CD14-positive monocyte (primary cell): ENCODE data around the gene SEPTIN10. TPM values are rescaled to one million over a fixed set of nuclear protein-coding genes. Genes with fewer than 3 reads are reported as not detected.

Experiments
- DNase-seq, 3 donors: peaks; one replicate each; pipeline ENCODE4 v3.0.0-alpha.2; 2011 to 2022
- H2AFZ ChIP-seq: 2 replicates; pipeline ENCODE4 v1.6.0; 2012; ENCODE audit warnings: mild to moderate bottlenecking, low read depth, low read length, inconsistent platforms; ENCODE audit not compliant: insufficient read depth, poor library complexity, severe bottlenecking
- H3K27ac ChIP-seq, 2 donors: 1 replicate in 1 of 2; 2 replicates in 1 of 2; pipeline ENCODE4 v1.5.1; 2012 to 2013; ENCODE audit warnings: low read length in 2 of 2, control low read depth in 1 of 2, inconsistent platforms in 1 of 2, low read depth in 1 of 2, mild to moderate bottlenecking in 1 of 2
- H3K27me3 ChIP-seq, 2 donors: one replicate each; pipeline versions ENCODE4 v1.6.0 to v1.6.1; 2011 to 2013; ENCODE audit warnings: low read length in 2 of 2; ENCODE audit not compliant: control insufficient read depth in 2 of 2, insufficient read depth in 2 of 2
- H3K36me3 ChIP-seq, 2 donors: replicated peaks in 1 of 2; 1 replicate in 1 of 2; 2 replicates in 1 of 2; pipeline versions ENCODE4 v1.5.1 to v1.6.1; 2012 to 2013; ENCODE audit warnings: low read length in 2 of 2, control low read depth in 1 of 2, inconsistent platforms in 1 of 2, mild to moderate bottlenecking in 1 of 2; ENCODE audit not compliant: insufficient read depth in 2 of 2, control insufficient read depth in 1 of 2
- H3K4me1 ChIP-seq, 2 donors: 1 replicate in 1 of 2; 2 replicates in 1 of 2; pipeline versions ENCODE4 v1.5.1 to v1.6.1; 2012 to 2013; ENCODE audit warnings: low read length in 2 of 2, control low read depth in 1 of 2, inconsistent platforms in 1 of 2, mild to moderate bottlenecking in 1 of 2, moderate library complexity in 1 of 2; ENCODE audit not compliant: insufficient read depth in 2 of 2, control insufficient read depth in 1 of 2
- H3K4me2 ChIP-seq: replicated peaks from 2 replicates; pipeline ENCODE3; 2012; ENCODE audit warnings: low read length, moderate library complexity, mild to moderate bottlenecking; ENCODE audit not compliant: poor library complexity, severe bottlenecking; ENCODE audit errors: extremely low read depth
- H3K4me3 ChIP-seq, 3 experiments: fragments of 200-600 bp in 1 of 3; sonication (generic) in 1 of 3; replicated peaks in 1 of 3; 1 replicate in 2 of 3; 2 replicates in 1 of 3; pipeline ENCODE4 v1.5.1; 2011 to 2013; ENCODE audit warnings: low read length in 3 of 3, mild to moderate bottlenecking in 3 of 3, control low read depth in 2 of 3, low read depth in 2 of 3, inconsistent platforms in 1 of 3, moderate library complexity in 1 of 3
- H3K79me2 ChIP-seq: 2 replicates; pipeline ENCODE4 v1.6.0; 2012; ENCODE audit warnings: mild to moderate bottlenecking, control low read depth, inconsistent platforms, low read length, moderate library complexity; ENCODE audit not compliant: insufficient read depth
- H3K9ac ChIP-seq: 2 replicates; pipeline ENCODE4 v1.6.0; 2017; ENCODE audit warnings: low read length, mild to moderate bottlenecking; ENCODE audit not compliant: insufficient read depth, poor library complexity, severe bottlenecking
- H3K9me3 ChIP-seq, 2 donors: replicated peaks in 1 of 2; 1 replicate in 1 of 2; 2 replicates in 1 of 2; pipeline versions ENCODE4 v1.5.1 to v1.6.1; 2012 to 2013; ENCODE audit warnings: low read length in 2 of 2, control low read depth in 1 of 2; ENCODE audit not compliant: control insufficient read depth in 1 of 2, insufficient read depth in 1 of 2
- H4K20me1 ChIP-seq: 2 replicates; pipeline ENCODE4 v1.6.0; 2012; ENCODE audit warnings: mild to moderate bottlenecking, low read length, control low read depth, moderate library complexity; ENCODE audit not compliant: insufficient read depth
- H3K27ac Mint-ChIP-seq, 7 donors: one replicate each; pipeline ENCODE4 v1.8.0; 2020; ENCODE audit warnings: mild to moderate bottlenecking in 7 of 7, mixed read lengths in 7 of 7, moderate library complexity in 6 of 7, inconsistent platforms in 2 of 7
- H3K27me3 Mint-ChIP-seq, 3 donors: one replicate each; pipeline ENCODE4 v1.8.0; 2021 to 2022; ENCODE audit warnings: low read depth in 3 of 3, mild to moderate bottlenecking in 3 of 3, mixed read lengths in 3 of 3, moderate library complexity in 3 of 3, inconsistent platforms in 1 of 3
- H3K36me3 Mint-ChIP-seq, 2 donors: one replicate each; pipeline ENCODE4 v1.8.0; 2020; ENCODE audit warnings: mixed read lengths in 2 of 2, inconsistent platforms in 1 of 2, mild to moderate bottlenecking in 1 of 2
- H3K4me1 Mint-ChIP-seq: one replicate; pipeline ENCODE4 v1.8.0; 2020; ENCODE audit warnings: mild to moderate bottlenecking, mixed read lengths
- H3K4me3 Mint-ChIP-seq, 2 donors: one replicate each; pipeline ENCODE4 v1.8.0; 2020; ENCODE audit warnings: mild to moderate bottlenecking in 2 of 2, mixed read lengths in 2 of 2, moderate library complexity in 1 of 2
- H3K9me3 Mint-ChIP-seq, 7 donors: one replicate each; pipeline ENCODE4 v1.8.0; 2020 to 2022; ENCODE audit warnings: mixed read lengths in 7 of 7, mild to moderate bottlenecking in 6 of 7, moderate library complexity in 6 of 7, inconsistent platforms in 2 of 7
- WGBS: methylation state at CpG from one replicate; pipeline ENCODE4 v1.1.5; 2013; ENCODE audit warnings: missing lambda C conversion rate; ENCODE audit not compliant: insufficient coverage; 5-methylcytosine and 5-hydroxymethylcytosine counted together
- intact Hi-C, 2 donors: fragments of 100-400 bp; cut with micrococcal nuclease; formaldehyde crosslinking; loops; one replicate each; pipeline versions ENCODE4 v1.15.0 to v1.15.1; 2023
- polyA plus RNA-seq, 3 donors: library from polyadenylated mRNA; depleted of rRNA in 1 of 3; unstranded in 2 of 3; stranded (reverse) in 1 of 3; fragments of 300-500 nt in 2 of 3; fragments of >200 nt in 1 of 3; fragmentation: Illumina TruSeq in 2 of 3; gene quantifications; 1 replicate in 2 of 3; 2 replicates in 1 of 3; pipeline ENCODE4 v1.2.3, GENCODE V29; 2012 to 2021
- TF ChIP-seq, protein P1 (sequence below): fragments of 200-600 bp; IDR thresholded peaks from one replicate; pipeline ENCODE4 v1.8.0; 2022; ENCODE audit warnings: antibody characterized with exemption, mild to moderate bottlenecking

Gene SEPTIN10
- polyA plus RNA-seq, 3 donors, result 4.2 to 6.8 (median 4.4) TPM

DNA sequence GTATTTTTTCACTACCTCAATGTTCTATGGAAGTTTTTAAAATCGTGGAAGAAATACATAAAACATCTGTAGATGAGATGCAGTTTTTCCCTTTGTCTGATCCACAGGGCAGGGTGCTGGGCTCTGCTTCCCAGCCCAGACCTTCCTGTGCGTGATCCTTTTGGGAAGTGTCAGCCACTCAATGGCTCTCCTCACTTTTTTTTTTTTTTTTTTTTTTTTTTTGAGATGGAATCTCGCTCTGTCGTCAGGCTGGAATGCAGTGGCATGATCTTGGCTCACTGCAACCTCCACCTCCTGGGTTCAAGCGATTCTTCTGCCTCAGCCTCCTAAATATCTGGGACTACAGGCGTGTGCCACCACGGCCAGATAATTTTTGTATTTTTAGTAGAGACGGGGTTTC lies 33.2 kb upstream of the SEPTIN10 start:
- DNase-seq, result no peak
- peaks cover 10 to 13% of the 10 kb centered on the region in 2 donors for H3K4me1 ChIP-seq
- no peak overlapping the region for H2AFZ ChIP-seq
- H3K79me2 ChIP-seq, result no peaks in the 10 kb centered on the region
- no peak overlapping the region for H3K27ac ChIP-seq
- TF ChIP-seq, protein P1, sequence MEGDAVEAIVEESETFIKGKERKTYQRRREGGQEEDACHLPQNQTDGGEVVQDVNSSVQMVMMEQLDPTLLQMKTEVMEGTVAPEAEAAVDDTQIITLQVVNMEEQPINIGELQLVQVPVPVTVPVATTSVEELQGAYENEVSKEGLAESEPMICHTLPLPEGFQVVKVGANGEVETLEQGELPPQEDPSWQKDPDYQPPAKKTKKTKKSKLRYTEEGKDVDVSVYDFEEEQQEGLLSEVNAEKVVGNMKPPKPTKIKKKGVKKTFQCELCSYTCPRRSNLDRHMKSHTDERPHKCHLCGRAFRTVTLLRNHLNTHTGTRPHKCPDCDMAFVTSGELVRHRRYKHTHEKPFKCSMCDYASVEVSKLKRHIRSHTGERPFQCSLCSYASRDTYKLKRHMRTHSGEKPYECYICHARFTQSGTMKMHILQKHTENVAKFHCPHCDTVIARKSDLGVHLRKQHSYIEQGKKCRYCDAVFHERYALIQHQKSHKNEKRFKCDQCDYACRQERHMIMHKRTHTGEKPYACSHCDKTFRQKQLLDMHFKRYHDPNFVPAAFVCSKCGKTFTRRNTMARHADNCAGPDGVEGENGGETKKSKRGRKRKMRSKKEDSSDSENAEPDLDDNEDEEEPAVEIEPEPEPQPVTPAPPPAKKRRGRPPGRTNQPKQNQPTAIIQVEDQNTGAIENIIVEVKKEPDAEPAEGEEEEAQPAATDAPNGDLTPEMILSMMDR, result no peak
- H3K9me3 ChIP-seq, result no peaks in the 10 kb centered on the region
- H3K27me3 ChIP-seq, result no peaks in the 10 kb centered on the region
- H3K4me3 ChIP-seq, result no peak overlapping the region
- Mint-ChIP-seq H3K9me3 (peaks cover 0 to 6% (median 0%) of the 10 kb centered on the region in 7 donors), H3K36me3 (no peaks in the 10 kb centered on the region), H3K4me3 (no peak overlapping the region), H3K4me1 (peaks cover 11% of the 10 kb centered on the region), H3K27me3 (peaks cover 2 to 6% (median 4%) of the 10 kb centered on the region in 3 donors), H3K27ac (no peak overlapping the region)
- H4K20me1 ChIP-seq, result no peaks in the 10 kb centered on the region
- H3K9ac ChIP-seq, result no peak overlapping the region
- no CpG with 5 or more reads among the region's 8 CpGs for WGBS
- no peaks in the 10 kb centered on the region for H3K36me3 ChIP-seq
- intact Hi-C loops, result no loop called here
- no peak overlapping the region for H3K4me2 ChIP-seq

DNA sequence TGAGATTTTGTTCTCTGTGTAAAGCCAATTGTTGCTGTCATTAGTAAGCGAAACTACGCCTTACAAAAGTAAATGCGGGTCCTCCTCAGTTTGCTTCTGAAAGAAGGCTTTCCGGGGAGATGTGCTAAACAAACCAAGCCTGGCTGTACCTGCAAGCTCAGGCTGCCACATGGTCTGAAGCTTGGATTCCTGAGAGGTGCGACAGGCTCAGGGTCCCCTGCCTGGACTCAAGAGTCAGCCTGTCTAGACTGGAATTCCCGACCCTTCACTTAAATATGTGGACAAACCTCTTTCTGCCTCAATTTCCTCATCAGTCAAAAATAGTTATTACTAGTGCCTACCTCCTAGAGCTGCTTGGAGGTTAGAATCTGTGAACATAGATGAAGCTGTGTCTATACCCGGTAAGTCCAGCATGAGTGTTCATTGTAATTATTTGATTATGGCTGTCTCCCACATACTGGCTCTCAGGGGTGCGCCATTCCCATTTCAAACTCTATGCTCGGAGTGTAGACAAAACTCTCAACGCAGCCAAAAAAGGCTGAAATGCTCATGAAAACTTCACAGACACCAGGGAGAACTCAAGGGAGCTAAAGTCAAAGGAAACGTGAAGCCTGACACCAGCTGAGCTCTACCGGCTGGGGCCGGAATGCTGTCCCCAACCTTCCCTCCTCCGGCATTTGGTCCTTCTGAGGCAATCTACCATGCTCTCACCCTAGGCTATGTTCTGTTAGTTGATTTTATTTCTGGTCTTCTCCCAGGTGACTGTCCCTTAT lies 31.8 kb upstream of the SEPTIN10 start:
- Mint-ChIP-seq H3K4me3 (no peak overlapping the region), H3K9me3 (peaks cover 0 to 3% (median 0%) of the 10 kb centered on the region in 7 donors), H3K27me3 (peaks cover 2 to 6% (median 2%) of the 10 kb centered on the region in 3 donors), H3K4me1 (peaks cover 11% of the 10 kb centered on the region), H3K36me3 (no peaks in the 10 kb centered on the region), H3K27ac (peak overlapping the region in 1 of 7 donors; percentile 55)
- H2AFZ ChIP-seq, result peak overlapping the region; percentile 58
- TF ChIP-seq, protein P1, result no peak
- no peak overlapping the region for H3K9ac ChIP-seq
- WGBS, result 96% methylated on average over 11 of the region's 14 CpGs
- no peaks in the 10 kb centered on the region for H3K9me3 ChIP-seq
- no peak for DNase-seq
- intact Hi-C loops, result no loop called here
- H3K79me2 ChIP-seq, result no peaks in the 10 kb centered on the region
- H4K20me1 ChIP-seq, result no peaks in the 10 kb centered on the region
- H3K27ac ChIP-seq, result no peak overlapping the region
- no peaks in the 10 kb centered on the region for H3K36me3 ChIP-seq
- H3K27me3 ChIP-seq, result no peaks in the 10 kb centered on the region
- H3K4me1 ChIP-seq, result peaks cover 10 to 13% of the 10 kb centered on the region in 2 donors
- H3K4me2 ChIP-seq, result no peak overlapping the region
- no peak overlapping the region for H3K4me3 ChIP-seq
